Nephron (organoid): ENCODE data around the gene PSME1.

Experiments
- H3K27ac Mint-ChIP-seq, 3 experiments: 2 replicates each; pipeline ENCODE4 v1.8.0; 2020; ENCODE audit warnings: mixed read lengths in 3 of 3, mild to moderate bottlenecking in 2 of 3, moderate library complexity in 1 of 3
- H3K27me3 Mint-ChIP-seq: 2 replicates; pipeline ENCODE4 v1.8.0; 2021; ENCODE audit warnings: low read depth, mild to moderate bottlenecking, moderate library complexity, mixed read lengths
- H3K36me3 Mint-ChIP-seq: 2 replicates; pipeline ENCODE4 v1.8.0; 2020; ENCODE audit warnings: low read depth, mixed read lengths
- H3K4me1 Mint-ChIP-seq: 2 replicates; pipeline ENCODE4 v1.8.0; 2020; ENCODE audit warnings: mixed read lengths
- H3K4me3 Mint-ChIP-seq, 3 experiments: 2 replicates each; pipeline ENCODE4 v1.8.0; 2020; ENCODE audit warnings: mild to moderate bottlenecking in 3 of 3, mixed read lengths in 3 of 3, moderate library complexity in 2 of 3
- H3K9me3 Mint-ChIP-seq: 2 replicates; pipeline ENCODE4 v1.8.0; 2020; ENCODE audit warnings: mixed read lengths
- CTCF ChIP-seq, 3 experiments: fragments of 200-600 bp; sonication (generic); IDR thresholded peaks; one replicate each; pipeline ENCODE4 v1.5.0; 2021; ENCODE audit warnings: antibody characterized with exemption in 3 of 3; ENCODE audit not compliant: unreplicated experiment in 3 of 3

PSME1 gene

GRCh38 chr14:24159777-24160498 lies 23.9 kb downstream of the PSME1 start:
- Mint-ChIP-seq H3K27me3 (no peaks in the 10 kb centered on the region), H3K36me3 (peaks cover 57% of the 10 kb centered on the region), H3K4me3 (peak overlapping the region; percentile 21 to 55 (median 55)), H3K9me3 (no peaks in the 10 kb centered on the region), H3K4me1 (peaks cover 16% of the 10 kb centered on the region), H3K27ac (peak overlapping the region in 1 of 3 experiments; percentile 46)
- TF ChIP-seq CTCF (IDR thresholded peaks at IDR 0.05; ENCODE audit: unreplicated experiment in 3 of 3): no peak

GRCh38 chr14:24160499-24160849 lies 24.5 kb downstream of the PSME1 start:
- Mint-ChIP-seq H3K27ac (peak overlapping the region; percentile 46 to 96 (median 90)), H3K9me3 (no peaks in the 10 kb centered on the region), H3K4me3 (peak overlapping the region; percentile 21 to 93 (median 55)), H3K36me3 (peaks cover 57% of the 10 kb centered on the region), H3K4me1 (peaks cover 16% of the 10 kb centered on the region), H3K27me3 (no peaks in the 10 kb centered on the region)
- no peak for TF ChIP-seq CTCF (IDR thresholded peaks at IDR 0.05; ENCODE audit: unreplicated experiment in 3 of 3)

DNA sequence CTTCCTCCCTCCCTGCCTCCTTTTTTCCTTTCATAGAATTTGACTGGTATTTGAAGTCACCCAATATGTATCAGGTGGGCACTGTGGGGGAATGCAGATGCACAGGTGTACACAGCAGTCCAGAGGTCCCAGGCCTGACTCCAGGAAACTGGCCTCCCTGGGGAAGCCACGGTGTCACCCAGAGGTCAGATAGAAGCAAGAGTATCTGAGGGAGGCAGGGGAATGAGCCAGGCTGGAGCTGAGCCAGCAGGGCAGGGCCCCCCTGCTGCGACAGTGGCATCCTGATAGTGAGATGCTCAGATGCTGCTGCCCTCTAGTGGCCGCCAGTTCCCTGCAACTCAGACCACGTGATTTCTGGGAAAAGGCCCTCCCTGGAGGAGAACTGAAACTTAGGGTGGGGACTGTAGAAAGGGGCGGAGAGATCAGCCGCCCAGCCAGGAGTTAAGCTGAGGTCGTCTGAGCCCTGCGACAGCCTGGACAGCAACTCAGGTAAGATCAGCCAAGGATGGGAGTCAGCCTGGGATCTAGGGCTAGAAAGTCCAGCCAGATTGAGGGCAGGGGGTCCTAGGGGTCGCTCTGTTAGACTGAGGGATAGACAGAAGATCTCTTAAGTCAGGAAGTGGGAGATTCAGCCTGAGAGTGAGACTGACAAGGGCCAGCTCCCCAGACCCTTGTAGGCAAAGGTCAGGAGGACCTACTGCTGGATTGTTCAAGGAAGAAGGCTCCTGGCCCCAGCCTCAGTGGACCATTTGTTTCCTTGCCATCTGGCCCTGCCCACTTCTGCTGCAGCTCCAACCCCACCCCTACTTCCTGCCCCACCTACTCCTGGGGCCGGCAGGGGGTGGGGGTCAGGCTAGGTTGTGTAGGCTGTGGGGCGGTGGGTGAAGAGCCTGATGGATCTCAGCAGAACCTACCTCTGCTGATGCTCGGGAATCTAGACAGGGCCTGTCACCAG lies 25.1 kb downstream of the PSME1 start, which contains the start of gene IRF9:
Gene IRF9, plus strand, starts transcription at position 416 of the 955 bp plus-strand sequence. CDS start 880 bp downstream, outside the sequence.
- Mint-ChIP-seq H3K27ac (peak within 1 kb of the TSS; percentile 90 to 96 (median 96)), H3K9me3 (no peaks in the 10 kb centered on the region), H3K4me1 (peaks cover 16% of the 10 kb centered on the region), H3K27me3 (no peaks in the 10 kb centered on the region), H3K4me3 (peak within 1 kb of the TSS; percentile 91 to 96 (median 93)), H3K36me3 (peaks cover 57% of the 10 kb centered on the region)
- TF ChIP-seq CTCF (IDR thresholded peaks at IDR 0.05; ENCODE audit: unreplicated experiment in 3 of 3): peak; percentile 94 to 96 (median 95)

- Mint-ChIP-seq H3K4me1 (peaks cover 16% of the 10 kb centered on the region), H3K4me3 (peak overlapping the region; percentile 91 to 96 (median 93)), H3K27ac (peak overlapping the region; percentile 90 to 96 (median 96)), H3K36me3 (peaks cover 60% of the 10 kb centered on the region), H3K9me3 (no peaks in the 10 kb centered on the region), H3K27me3 (no peaks in the 10 kb centered on the region)
- no peak for TF ChIP-seq CTCF (IDR thresholded peaks at IDR 0.05; ENCODE audit: unreplicated experiment in 3 of 3)
These were observed 26.1 kb downstream of the PSME1 start for GRCh38 chr14:24162093-24162492.

DNA sequence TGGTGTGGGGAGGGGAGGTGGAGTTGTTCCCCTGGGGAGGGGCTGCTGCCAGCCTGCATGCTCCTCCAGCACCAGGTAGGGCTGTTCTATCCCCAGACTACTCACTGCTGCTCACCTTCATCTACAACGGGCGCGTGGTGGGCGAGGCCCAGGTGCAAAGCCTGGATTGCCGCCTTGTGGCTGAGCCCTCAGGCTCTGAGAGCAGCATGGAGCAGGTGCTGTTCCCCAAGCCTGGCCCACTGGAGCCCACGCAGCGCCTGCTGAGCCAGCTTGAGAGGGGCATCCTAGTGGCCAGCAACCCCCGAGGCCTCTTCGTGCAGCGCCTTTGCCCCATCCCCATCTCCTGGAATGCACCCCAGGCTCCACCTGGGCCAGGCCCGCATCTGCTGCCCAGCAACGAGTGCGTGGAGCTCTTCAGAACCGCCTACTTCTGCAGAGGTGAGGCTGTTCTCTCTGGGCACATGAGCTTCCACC lies 28.6 kb downstream of the PSME1 start:
- Mint-ChIP-seq H3K27ac (no peak overlapping the region), H3K4me3 (no peak overlapping the region), H3K36me3 (peaks cover 57% of the 10 kb centered on the region), H3K27me3 (no peaks in the 10 kb centered on the region), H3K4me1 (peaks cover 16% of the 10 kb centered on the region), H3K9me3 (no peaks in the 10 kb centered on the region)
- TF ChIP-seq CTCF (IDR thresholded peaks at IDR 0.05; ENCODE audit: unreplicated experiment in 3 of 3): no peak
